SU-DHL-6 (cell line): ENCODE measurements around the gene AXIN2.

ENCODE experiments used
- CTCF ChIP-seq: fragments of 200-600 bp; sonication (generic); IDR thresholded peaks from one replicate; pipeline ENCODE4 v1.5.1; 2017; ENCODE audit warnings: antibody characterized with exemption, mild to moderate bottlenecking, low read length, moderate library complexity; ENCODE audit not compliant: insufficient read depth, poor library complexity, severe bottlenecking
- EZH2phosphoT487 ChIP-seq: fragments of 200-600 bp; sonication (generic), shearing (Covaris generic); conservative IDR thresholded peaks from 2 replicates; pipeline ENCODE4 v1.6.1; 2018; ENCODE audit warnings: mild to moderate bottlenecking, antibody characterized with exemption, low read length, moderate library complexity, mixed read lengths

GRCh38 chr17:65537343-65537844 lies 24.1 kb downstream of the AXIN2 start:
- TF ChIP-seq CTCF: no peak
- no peak for TF ChIP-seq EZH2phosphoT487
